Parathyroid adenoma (tissue), 2 donors: ENCODE data around the gene BDH1.
"Not testable (repeated sequence)": the region's sequence is repeated elsewhere in the genome, so short reads cannot be mapped to it uniquely, and the experiment has no call there.

Source experiments
- H2AFZ ChIP-seq: fragments of 300-600 bp; sonication (generic); one replicate; pipeline ENCODE4 v1.7.0; 2017; ENCODE audit warnings: antibody characterized with exemption, mild to moderate bottlenecking
- H3K27ac ChIP-seq: fragments of 300-600 bp; sonication (generic); one replicate; pipeline ENCODE4 v1.7.0; 2017
- H3K27me3 ChIP-seq: fragments of 300-600 bp; sonication (generic); one replicate; pipeline ENCODE4 v1.7.0; 2017; ENCODE audit warnings: low read length; ENCODE audit not compliant: control insufficient read depth, insufficient read depth
- H3K36me3 ChIP-seq: fragments of 300-600 bp; sonication (generic); one replicate; pipeline ENCODE4 v1.7.0; 2017; ENCODE audit warnings: low read length; ENCODE audit not compliant: control insufficient read depth, insufficient read depth
- H3K4me1 ChIP-seq: fragments of 300-600 bp; sonication (generic); one replicate; pipeline ENCODE4 v1.7.0; 2017; ENCODE audit warnings: control low read depth
- H3K4me2 ChIP-seq: fragments of 300-600 bp; sonication (generic); one replicate; pipeline ENCODE4 v1.7.0; 2017; ENCODE audit warnings: low read length
- H3K4me3 ChIP-seq: fragments of 300-600 bp; sonication (generic); one replicate; pipeline ENCODE4 v1.7.0; 2017; ENCODE audit warnings: low read depth, low read length
- H3K79me2 ChIP-seq: fragments of 300-600 bp; sonication (generic); one replicate; pipeline ENCODE4 v1.7.0; 2017; ENCODE audit warnings: control low read depth
- H3K9ac ChIP-seq: fragments of 300-600 bp; sonication (generic); one replicate; pipeline ENCODE4 v1.7.0; 2017; ENCODE audit warnings: mild to moderate bottlenecking
- H3K9me3 ChIP-seq: fragments of 300-600 bp; sonication (generic); one replicate; pipeline ENCODE4 v1.7.0; 2017; ENCODE audit warnings: low read length; ENCODE audit not compliant: control insufficient read depth
- TF ChIP-seq, protein P1 (sequence below): fragments of 300-600 bp; sonication (generic); IDR thresholded peaks from one replicate; pipeline ENCODE4 v1.7.0; 2017; ENCODE audit warnings: antibody characterized with exemption, mild to moderate bottlenecking
- donor health status: primary hyperparathyroidism.

BDH1 gene

GRCh38 chr3:197589545-197589944, 33.8 kb upstream of the BDH1 start:
- Histone ChIP-seq H3K4me3 (no peak overlapping the region), H3K9ac (no peak overlapping the region), H3K79me2 (no peaks in the 10 kb centered on the region), H3K27ac (no peak overlapping the region), H3K4me2 (no peak overlapping the region), H2AFZ (no peak overlapping the region), H3K36me3 (no peaks in the 10 kb centered on the region), H3K9me3 (no peaks in the 10 kb centered on the region), H3K27me3 (no peaks in the 10 kb centered on the region), H3K4me1 (no peaks in the 10 kb centered on the region)
- TF ChIP-seq, protein P1, sequence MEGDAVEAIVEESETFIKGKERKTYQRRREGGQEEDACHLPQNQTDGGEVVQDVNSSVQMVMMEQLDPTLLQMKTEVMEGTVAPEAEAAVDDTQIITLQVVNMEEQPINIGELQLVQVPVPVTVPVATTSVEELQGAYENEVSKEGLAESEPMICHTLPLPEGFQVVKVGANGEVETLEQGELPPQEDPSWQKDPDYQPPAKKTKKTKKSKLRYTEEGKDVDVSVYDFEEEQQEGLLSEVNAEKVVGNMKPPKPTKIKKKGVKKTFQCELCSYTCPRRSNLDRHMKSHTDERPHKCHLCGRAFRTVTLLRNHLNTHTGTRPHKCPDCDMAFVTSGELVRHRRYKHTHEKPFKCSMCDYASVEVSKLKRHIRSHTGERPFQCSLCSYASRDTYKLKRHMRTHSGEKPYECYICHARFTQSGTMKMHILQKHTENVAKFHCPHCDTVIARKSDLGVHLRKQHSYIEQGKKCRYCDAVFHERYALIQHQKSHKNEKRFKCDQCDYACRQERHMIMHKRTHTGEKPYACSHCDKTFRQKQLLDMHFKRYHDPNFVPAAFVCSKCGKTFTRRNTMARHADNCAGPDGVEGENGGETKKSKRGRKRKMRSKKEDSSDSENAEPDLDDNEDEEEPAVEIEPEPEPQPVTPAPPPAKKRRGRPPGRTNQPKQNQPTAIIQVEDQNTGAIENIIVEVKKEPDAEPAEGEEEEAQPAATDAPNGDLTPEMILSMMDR = no peak

DNA sequence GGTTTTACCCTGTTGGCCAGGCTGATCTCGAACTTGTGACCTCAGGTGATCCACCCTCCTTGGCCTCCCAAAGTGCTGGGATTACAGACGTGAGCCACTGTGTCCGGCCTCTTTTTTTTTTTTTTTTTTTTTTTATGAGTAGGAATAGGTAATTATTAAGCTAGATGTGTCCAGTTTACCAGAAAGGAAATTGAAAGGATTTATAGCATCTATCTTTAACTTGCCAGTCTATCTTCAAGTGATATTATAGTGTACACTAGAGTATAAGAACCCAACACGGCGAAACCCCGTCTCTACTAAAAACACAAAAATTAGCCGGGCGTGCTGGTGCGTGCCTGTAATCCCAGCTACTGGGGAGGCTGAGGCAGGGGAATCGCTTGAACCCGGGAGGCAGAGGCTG, 31.0 kb upstream of the BDH1 start:
- H3K27me3 ChIP-seq, H2AFZ ChIP-seq, H3K9me3 ChIP-seq, H3K27ac ChIP-seq, H3K9ac ChIP-seq, H3K4me1 ChIP-seq, H3K36me3 ChIP-seq, H3K4me2 ChIP-seq, H3K79me2 ChIP-seq, H3K4me3 ChIP-seq: not testable (repeated sequence)

- H3K4me2 ChIP-seq = no peak overlapping the region
- H3K9ac ChIP-seq = no peak overlapping the region
- no peak overlapping the region for H2AFZ ChIP-seq
- no peaks in the 10 kb centered on the region for H3K27me3 ChIP-seq
- no peak overlapping the region for H3K4me3 ChIP-seq
- H3K36me3 ChIP-seq = no peaks in the 10 kb centered on the region
- H3K79me2 ChIP-seq = no peaks in the 10 kb centered on the region
- TF ChIP-seq, protein P1 = no peak
- no peaks in the 10 kb centered on the region for H3K4me1 ChIP-seq
- H3K9me3 ChIP-seq = no peaks in the 10 kb centered on the region
- no peak overlapping the region for H3K27ac ChIP-seq
Measured at GRCh38 chr3:197586181-197586580, 30.4 kb upstream of the BDH1 start.

GRCh38 chr3:197584733-197585132, 29.0 kb upstream of the BDH1 start:
- no peak overlapping the region for H2AFZ ChIP-seq
- TF ChIP-seq, protein P1 = no peak
- no peak overlapping the region for H3K9ac ChIP-seq
- H3K4me2 ChIP-seq = no peak overlapping the region
- no peaks in the 10 kb centered on the region for H3K36me3 ChIP-seq
- H3K4me1 ChIP-seq = no peaks in the 10 kb centered on the region
- no peak overlapping the region for H3K27ac ChIP-seq
- H3K9me3 ChIP-seq = no peaks in the 10 kb centered on the region
- no peaks in the 10 kb centered on the region for H3K27me3 ChIP-seq
- no peak overlapping the region for H3K4me3 ChIP-seq
- H3K79me2 ChIP-seq = no peaks in the 10 kb centered on the region

GRCh38 chr3:197583371-197583770, 27.6 kb upstream of the BDH1 start:
- no peak overlapping the region for H3K9ac ChIP-seq
- H3K79me2 ChIP-seq = no peaks in the 10 kb centered on the region
- no peak overlapping the region for H3K4me3 ChIP-seq
- no peak overlapping the region for H3K4me2 ChIP-seq
- no peak overlapping the region for H3K27ac ChIP-seq
- H3K4me1 ChIP-seq = no peaks in the 10 kb centered on the region
- H2AFZ ChIP-seq = no peak overlapping the region
- H3K27me3 ChIP-seq = no peaks in the 10 kb centered on the region
- H3K9me3 ChIP-seq = no peaks in the 10 kb centered on the region
- no peaks in the 10 kb centered on the region for H3K36me3 ChIP-seq
- TF ChIP-seq, protein P1 = no peak
